Keratinocyte (primary cell): Measurements from ENCODE around the gene KCNK16.
"Not testable (repeated sequence)": the region's sequence is repeated elsewhere in the genome, so short reads cannot be mapped to it uniquely, and the experiment has no call there.

Experiments used
- CTCF ChIP-seq, 3 experiments: IDR thresholded peaks in 1 of 3; conservative IDR thresholded peaks in 1 of 3; optimal IDR thresholded peaks in 1 of 3; 2 replicates in 2 of 3; 3 replicates in 1 of 3; pipeline versions ENCODE3 to v1.5.1; 2011; ENCODE audit warnings: low read length in 3 of 3, mild to moderate bottlenecking in 3 of 3, moderate library complexity in 2 of 3, control low read depth in 1 of 3, inconsistent platforms in 1 of 3; ENCODE audit not compliant: insufficient read depth in 2 of 3; ENCODE audit errors: extremely low read depth in 1 of 3
- EZH2 ChIP-seq: IDR thresholded peaks from one replicate; pipeline ENCODE4 v1.6.1; 2012; ENCODE audit warnings: inconsistent platforms, mild to moderate bottlenecking, low read length, moderate library complexity

- TF ChIP-seq CTCF (optimal IDR thresholded peaks at IDR 0.05 in 1 of 3, IDR thresholded peaks at IDR 0.05 in 1 of 3, conservative IDR thresholded peaks at IDR 0.05 in 1 of 3; ENCODE audit: extremely low read depth in 1 of 3, insufficient read depth in 2 of 3, low read length in 3 of 3); EZH2: not testable (repeated sequence)
Observed at GRCh38 chr6:39286596-39286995, 35.9 kb downstream of the KCNK16 start.
